NAMALWA (cell line): ENCODE measurements around the gene BRI3.

Experiments
- DNase-seq: peaks from one replicate; pipeline ENCODE4 v3.0.0-alpha.2; 2015; ENCODE audit warnings: low spot score

Gene BRI3

GRCh38 chr7:98286701-98287485, 5.4 kb downstream of the BRI3 start:
- DNase-seq = no peak

- no peak for DNase-seq
Measured at GRCh38 chr7:98287486-98287959, 6.0 kb downstream of the BRI3 start.

- DNase-seq = no peak
Measured at GRCh38 chr7:98288064-98288823, 6.8 kb downstream of the BRI3 start.

GRCh38 chr7:98289333-98289875, 7.9 kb downstream of the BRI3 start:
- DNase-seq = no peak

GRCh38 chr7:98291717-98292116, 10.2 kb downstream of the BRI3 start:
- peak; percentile 65 for DNase-seq

- DNase-seq = no peak
Measured at GRCh38 chr7:98293265-98293664, 11.8 kb downstream of the BRI3 start.

GRCh38 chr7:98293746-98294145, 12.3 kb downstream of the BRI3 start:
- no peak for DNase-seq

GRCh38 chr7:98294326-98294725, 12.8 kb downstream of the BRI3 start:
- DNase-seq = no peak

- peak; percentile 82 for DNase-seq
Measured at GRCh38 chr7:98294798-98295382, 13.4 kb downstream of the BRI3 start.

- DNase-seq = no peak
Measured at GRCh38 chr7:98295467-98296192, 14.1 kb downstream of the BRI3 start.

GRCh38 chr7:98296833-98297232, 15.3 kb downstream of the BRI3 start:
- DNase-seq = no peak

- no peak for DNase-seq
Measured at GRCh38 chr7:98297626-98298286, 16.3 kb downstream of the BRI3 start.

- no peak for DNase-seq
Measured at GRCh38 chr7:98300595-98301372, 19.3 kb downstream of the BRI3 start.

GRCh38 chr7:98301693-98302470, 20.4 kb downstream of the BRI3 start:
- no peak for DNase-seq

GRCh38 chr7:98303176-98303865, 21.8 kb downstream of the BRI3 start:
- no peak for DNase-seq

- no peak for DNase-seq
Measured at GRCh38 chr7:98303906-98304305, 22.4 kb downstream of the BRI3 start.

- DNase-seq = no peak
Measured at GRCh38 chr7:98305951-98306535, 24.6 kb downstream of the BRI3 start.

- DNase-seq = no peak
Measured at GRCh38 chr7:98307971-98308466, 26.5 kb downstream of the BRI3 start.

GRCh38 chr7:98309566-98309965, 28.1 kb downstream of the BRI3 start:
- DNase-seq = no peak
